ENCODE measurements around the gene OR2B6.

DNA sequence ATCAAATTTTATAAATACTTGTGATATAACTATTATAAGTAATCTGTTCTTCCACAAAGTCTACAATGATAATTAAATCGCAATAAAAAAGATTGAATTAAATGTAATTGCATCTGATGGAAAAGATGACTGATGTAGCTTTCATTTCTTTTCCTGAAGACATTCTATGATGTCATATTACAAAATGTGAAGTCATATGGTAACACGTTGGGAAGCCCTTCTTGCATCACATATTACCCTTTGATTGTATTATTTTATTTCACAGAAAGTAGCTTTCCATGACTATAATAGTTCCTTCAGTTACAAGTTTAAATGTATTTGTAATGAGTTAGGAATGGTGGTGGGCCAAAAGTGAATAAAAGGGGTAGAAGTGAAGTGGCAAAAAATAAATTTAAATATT, 25.8 kb upstream of the OR2B6 start:
- TF ChIP-seq, protein P1, sequence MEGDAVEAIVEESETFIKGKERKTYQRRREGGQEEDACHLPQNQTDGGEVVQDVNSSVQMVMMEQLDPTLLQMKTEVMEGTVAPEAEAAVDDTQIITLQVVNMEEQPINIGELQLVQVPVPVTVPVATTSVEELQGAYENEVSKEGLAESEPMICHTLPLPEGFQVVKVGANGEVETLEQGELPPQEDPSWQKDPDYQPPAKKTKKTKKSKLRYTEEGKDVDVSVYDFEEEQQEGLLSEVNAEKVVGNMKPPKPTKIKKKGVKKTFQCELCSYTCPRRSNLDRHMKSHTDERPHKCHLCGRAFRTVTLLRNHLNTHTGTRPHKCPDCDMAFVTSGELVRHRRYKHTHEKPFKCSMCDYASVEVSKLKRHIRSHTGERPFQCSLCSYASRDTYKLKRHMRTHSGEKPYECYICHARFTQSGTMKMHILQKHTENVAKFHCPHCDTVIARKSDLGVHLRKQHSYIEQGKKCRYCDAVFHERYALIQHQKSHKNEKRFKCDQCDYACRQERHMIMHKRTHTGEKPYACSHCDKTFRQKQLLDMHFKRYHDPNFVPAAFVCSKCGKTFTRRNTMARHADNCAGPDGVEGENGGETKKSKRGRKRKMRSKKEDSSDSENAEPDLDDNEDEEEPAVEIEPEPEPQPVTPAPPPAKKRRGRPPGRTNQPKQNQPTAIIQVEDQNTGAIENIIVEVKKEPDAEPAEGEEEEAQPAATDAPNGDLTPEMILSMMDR (IDR thresholded peaks at IDR 0.05), result no peak
- no peak for TF ChIP-seq POLR2A (IDR thresholded peaks at IDR 0.05)

All from esophagus squamous epithelium (tissue), 4 donors.